ENCODE results near the gene ZNF22. TPM values are rescaled to one million over a fixed set of nuclear protein-coding genes. Genes with fewer than 3 reads are reported as not detected.

Gene ZNF22
- total RNA-seq, 1 experiment from 2014 or later, result 42.1 TPM

DNA sequence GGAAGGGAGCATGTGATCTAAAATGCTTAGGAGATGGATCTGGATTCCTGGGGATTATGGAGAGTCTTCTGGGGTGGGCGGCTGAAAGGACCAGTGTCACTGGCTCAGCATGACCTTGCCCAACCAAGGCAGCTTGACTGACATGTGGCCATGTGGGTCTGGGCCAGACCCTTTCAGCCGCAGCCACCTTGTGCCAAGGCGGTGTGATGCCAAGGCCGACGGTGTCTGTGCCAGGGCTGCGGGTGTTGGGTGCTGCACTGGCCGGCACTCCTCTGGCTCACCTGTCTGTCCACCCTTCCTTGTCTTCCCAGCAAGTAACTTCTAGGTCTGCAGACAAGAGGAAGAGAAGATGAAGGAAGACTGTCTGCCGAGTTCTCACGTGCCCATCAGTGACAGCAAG is 30.9 kb upstream of the ZNF22 start:
- TF ChIP-seq, protein P1, sequence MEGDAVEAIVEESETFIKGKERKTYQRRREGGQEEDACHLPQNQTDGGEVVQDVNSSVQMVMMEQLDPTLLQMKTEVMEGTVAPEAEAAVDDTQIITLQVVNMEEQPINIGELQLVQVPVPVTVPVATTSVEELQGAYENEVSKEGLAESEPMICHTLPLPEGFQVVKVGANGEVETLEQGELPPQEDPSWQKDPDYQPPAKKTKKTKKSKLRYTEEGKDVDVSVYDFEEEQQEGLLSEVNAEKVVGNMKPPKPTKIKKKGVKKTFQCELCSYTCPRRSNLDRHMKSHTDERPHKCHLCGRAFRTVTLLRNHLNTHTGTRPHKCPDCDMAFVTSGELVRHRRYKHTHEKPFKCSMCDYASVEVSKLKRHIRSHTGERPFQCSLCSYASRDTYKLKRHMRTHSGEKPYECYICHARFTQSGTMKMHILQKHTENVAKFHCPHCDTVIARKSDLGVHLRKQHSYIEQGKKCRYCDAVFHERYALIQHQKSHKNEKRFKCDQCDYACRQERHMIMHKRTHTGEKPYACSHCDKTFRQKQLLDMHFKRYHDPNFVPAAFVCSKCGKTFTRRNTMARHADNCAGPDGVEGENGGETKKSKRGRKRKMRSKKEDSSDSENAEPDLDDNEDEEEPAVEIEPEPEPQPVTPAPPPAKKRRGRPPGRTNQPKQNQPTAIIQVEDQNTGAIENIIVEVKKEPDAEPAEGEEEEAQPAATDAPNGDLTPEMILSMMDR (conservative IDR thresholded peaks at IDR 0.05; ENCODE audit: low read depth, low read length), result no peak
- TF ChIP-seq EZH2 (IDR thresholded peaks at IDR 0.05; ENCODE audit: borderline replicate concordance, low read depth, low read length, poor library complexity, severe bottlenecking), result no peak
- H3K9me3 ChIP-seq (ENCODE audit: low read depth, low read length, poor library complexity, severe bottlenecking), result no peaks in the 10 kb centered on the region
- peaks cover 9% of the 10 kb centered on the region for H3K4me1 ChIP-seq (ENCODE audit: insufficient read depth, low read length, poor library complexity, severe bottlenecking)
- CTCF ChIA-PET, result no interaction called here
- H3K27ac ChIP-seq (ENCODE audit: low read depth, low read length, poor library complexity, severe bottlenecking), result no peak overlapping the region
- H3K27me3 ChIP-seq (replicated peaks; ENCODE audit: insufficient read depth, low read depth, low read length, poor library complexity), result no peaks in the 10 kb centered on the region
- POLR2A ChIA-PET (ENCODE audit: low non-redundant PET), result no interaction called here
- intact Hi-C loops (cut with micrococcal nuclease; ENCODE audit: unreplicated experiment), result loop anchor here (10.0 kb wide), 1 partner anchor 1295 kb away; no protein-coding TSS in a partner anchor
- no TSS peak for BruUV-seq (replicated peaks)
- no peaks in the 10 kb centered on the region for H3K36me3 ChIP-seq (ENCODE audit: insufficient read depth, low read length, poor library complexity, severe bottlenecking)
- DNase-seq (ENCODE audit: low spot score), result no peak
- no peak overlapping the region for H3K4me3 ChIP-seq (ENCODE audit: low read depth, low read length, poor library complexity, severe bottlenecking)

DNA sequence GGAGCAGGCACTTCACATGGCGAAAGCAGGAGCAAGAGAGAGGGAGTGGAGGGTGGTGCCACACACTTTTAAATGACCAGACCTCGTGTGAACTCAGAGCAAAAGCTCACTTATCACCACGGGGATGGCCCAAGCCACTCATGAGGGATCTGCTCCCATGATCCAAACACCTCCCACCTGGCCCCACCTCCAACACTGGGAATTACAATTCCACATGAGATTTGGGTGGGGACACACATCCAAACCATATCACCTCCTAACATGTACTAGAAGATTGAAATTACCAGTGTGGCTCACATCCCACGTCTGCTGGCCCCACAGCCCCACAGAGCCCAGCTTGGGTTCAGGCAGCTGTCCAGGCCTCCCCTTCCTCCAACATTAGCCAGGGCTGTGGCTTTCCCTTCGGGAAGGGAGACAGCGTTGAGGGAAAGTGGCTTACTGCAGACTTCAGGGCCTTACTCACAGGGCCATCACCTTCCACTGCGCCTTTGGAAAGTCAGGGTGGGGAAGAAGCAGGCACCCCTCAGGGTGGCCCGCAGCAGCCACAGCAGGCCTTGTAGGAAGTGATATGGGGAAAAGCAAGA is 29.8 kb upstream of the ZNF22 start:
- ChIA-PET CTCF (no interaction called here), POLR2A (ENCODE audit: low non-redundant PET) (no interaction called here)
- Histone ChIP-seq H3K36me3 (ENCODE audit: insufficient read depth, low read length, poor library complexity, severe bottlenecking) (no peaks in the 10 kb centered on the region), H3K9me3 (ENCODE audit: low read depth, low read length, poor library complexity, severe bottlenecking) (no peaks in the 10 kb centered on the region), H3K4me1 (ENCODE audit: insufficient read depth, low read length, poor library complexity, severe bottlenecking) (peaks cover 13% of the 10 kb centered on the region), H3K4me3 (ENCODE audit: low read depth, low read length, poor library complexity, severe bottlenecking) (no peak overlapping the region), H3K27me3 (replicated peaks; ENCODE audit: insufficient read depth, low read depth, low read length, poor library complexity) (no peaks in the 10 kb centered on the region), H3K27ac (ENCODE audit: low read depth, low read length, poor library complexity, severe bottlenecking) (no peak overlapping the region)
- intact Hi-C loops (cut with micrococcal nuclease; ENCODE audit: unreplicated experiment), result loop anchor here (10.0 kb wide), 1 partner anchor 1296 kb away; no protein-coding TSS in a partner anchor
- BruUV-seq (replicated peaks), result no TSS peak
- DNase-seq (ENCODE audit: low spot score), result no peak
- TF ChIP-seq, protein P1 (conservative IDR thresholded peaks at IDR 0.05; ENCODE audit: low read depth, low read length), result no peak
- TF ChIP-seq EZH2 (IDR thresholded peaks at IDR 0.05; ENCODE audit: borderline replicate concordance, low read depth, low read length, poor library complexity, severe bottlenecking), result no peak

DNA sequence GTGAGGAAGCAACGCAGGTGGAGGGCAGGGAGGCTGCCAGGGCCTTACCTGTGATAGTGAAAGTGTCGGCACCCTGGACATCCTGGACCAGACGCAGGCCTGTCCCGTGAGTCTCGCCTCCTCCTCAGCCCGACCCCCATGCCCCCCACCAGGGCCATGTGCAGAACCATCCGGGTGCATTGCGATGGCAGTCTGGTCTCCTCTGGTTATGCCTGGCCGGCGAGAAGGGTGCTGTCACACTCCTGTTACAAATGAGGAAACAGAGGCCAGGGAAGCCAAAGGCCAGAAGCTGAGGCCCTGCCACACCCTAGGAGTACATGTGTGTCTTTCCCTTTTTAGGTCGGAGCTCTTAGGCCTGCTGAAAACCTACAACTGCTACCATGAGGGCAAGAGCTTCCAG is 29.3 kb upstream of the ZNF22 start:
- no TSS peak for BruUV-seq (replicated peaks)
- H3K27ac ChIP-seq (ENCODE audit: low read depth, low read length, poor library complexity, severe bottlenecking), result no peak overlapping the region
- H3K4me3 ChIP-seq (ENCODE audit: low read depth, low read length, poor library complexity, severe bottlenecking), result no peak overlapping the region
- H3K27me3 ChIP-seq (replicated peaks; ENCODE audit: insufficient read depth, low read depth, low read length, poor library complexity), result no peaks in the 10 kb centered on the region
- no peaks in the 10 kb centered on the region for H3K36me3 ChIP-seq (ENCODE audit: insufficient read depth, low read length, poor library complexity, severe bottlenecking)
- TF ChIP-seq, protein P1 (conservative IDR thresholded peaks at IDR 0.05; ENCODE audit: low read depth, low read length), result no peak
- no peak for TF ChIP-seq EZH2 (IDR thresholded peaks at IDR 0.05; ENCODE audit: borderline replicate concordance, low read depth, low read length, poor library complexity, severe bottlenecking)
- intact Hi-C loops (cut with micrococcal nuclease; ENCODE audit: unreplicated experiment), result loop anchor here (10.0 kb wide), 1 partner anchor 1297 kb away; no protein-coding TSS in a partner anchor
- ChIA-PET POLR2A (ENCODE audit: low non-redundant PET) (no interaction called here), CTCF (no interaction called here)
- no peak for DNase-seq (ENCODE audit: low spot score)
- H3K4me1 ChIP-seq (ENCODE audit: insufficient read depth, low read length, poor library complexity, severe bottlenecking), result peaks cover 13% of the 10 kb centered on the region
- H3K9me3 ChIP-seq (ENCODE audit: low read depth, low read length, poor library complexity, severe bottlenecking), result no peaks in the 10 kb centered on the region

Measured in A673 (cell line).